Measurements from ENCODE around the gene FBXO36.

The FBXO36 gene

DNA sequence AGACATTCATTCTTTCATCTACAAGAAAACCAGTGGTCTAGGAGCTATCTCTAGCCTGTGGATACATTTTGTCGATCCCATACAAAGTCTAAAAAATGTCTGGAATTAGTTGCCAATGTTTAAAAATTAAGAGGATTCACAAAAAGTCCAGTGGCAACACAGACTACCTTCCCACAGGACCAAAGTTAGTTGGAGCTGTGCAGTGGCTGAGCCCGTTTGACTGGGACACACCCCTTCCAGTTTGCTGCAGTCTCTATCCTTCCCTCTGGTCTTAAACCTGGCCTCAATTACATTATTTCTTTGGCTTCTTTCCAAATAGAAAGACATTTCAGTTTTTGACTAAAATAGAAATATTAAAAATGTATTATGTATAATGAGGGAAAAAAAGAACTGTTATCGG lies 127.8 kb downstream of the FBXO36 start:
- no peak for DNase-seq (ENCODE audit: low spot score)

DNA sequence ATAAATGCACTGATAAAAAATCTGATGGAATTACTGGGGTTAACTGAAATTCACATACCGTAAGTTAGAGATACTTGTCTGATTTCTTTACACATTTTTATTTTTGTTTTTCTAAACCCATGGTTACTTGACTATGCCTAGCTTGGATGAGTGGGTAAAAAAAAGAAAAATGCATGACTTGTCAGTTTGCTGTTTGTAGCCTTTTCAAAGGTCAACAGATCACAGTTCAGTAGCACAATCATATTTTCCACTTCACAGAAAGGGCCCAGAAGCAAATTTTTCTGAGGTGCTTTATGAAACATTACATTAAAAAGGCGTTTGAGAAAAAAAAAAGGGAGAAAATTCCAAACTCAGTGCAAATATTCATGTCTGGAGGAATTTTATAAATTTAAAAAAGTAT lies 130.0 kb downstream of the FBXO36 start:
- DNase-seq (ENCODE audit: low spot score), result no peak

DNA sequence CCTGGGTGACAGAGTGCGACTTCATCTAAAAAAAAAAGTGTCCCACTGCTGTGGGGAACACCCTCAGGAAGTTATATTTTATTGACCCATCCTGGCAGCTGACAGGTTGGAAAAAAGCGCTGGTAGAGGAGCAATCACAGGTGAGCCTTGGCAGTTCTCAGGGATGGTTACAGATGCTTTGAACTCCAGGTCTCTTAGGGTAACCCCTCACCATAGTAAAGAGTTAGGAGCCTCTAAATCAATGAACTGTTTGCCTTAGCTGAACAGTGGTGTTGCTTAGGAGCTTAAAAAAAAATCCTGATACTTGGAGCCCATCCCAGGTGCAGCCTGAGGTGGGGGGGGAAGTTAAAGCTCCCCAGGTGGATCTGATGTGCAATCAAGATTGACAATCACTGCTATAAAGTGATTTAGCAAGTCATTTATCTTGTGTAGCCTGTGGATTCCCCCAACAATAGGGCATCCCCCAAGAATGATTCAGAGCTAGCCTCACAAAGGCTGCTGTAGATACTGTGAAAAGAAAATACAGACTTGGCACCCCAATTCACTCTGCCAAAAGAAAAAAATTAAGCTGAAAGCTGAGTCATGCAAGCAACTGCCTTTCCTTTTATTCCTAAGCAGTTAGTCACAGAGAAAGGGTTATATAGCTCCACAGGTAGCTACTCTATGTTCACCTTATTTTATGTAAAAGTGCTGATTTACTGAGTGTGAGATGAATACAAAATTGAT lies 131.6 kb downstream of the FBXO36 start:
- peak; percentile 21 for DNase-seq (ENCODE audit: low spot score)

DNA sequence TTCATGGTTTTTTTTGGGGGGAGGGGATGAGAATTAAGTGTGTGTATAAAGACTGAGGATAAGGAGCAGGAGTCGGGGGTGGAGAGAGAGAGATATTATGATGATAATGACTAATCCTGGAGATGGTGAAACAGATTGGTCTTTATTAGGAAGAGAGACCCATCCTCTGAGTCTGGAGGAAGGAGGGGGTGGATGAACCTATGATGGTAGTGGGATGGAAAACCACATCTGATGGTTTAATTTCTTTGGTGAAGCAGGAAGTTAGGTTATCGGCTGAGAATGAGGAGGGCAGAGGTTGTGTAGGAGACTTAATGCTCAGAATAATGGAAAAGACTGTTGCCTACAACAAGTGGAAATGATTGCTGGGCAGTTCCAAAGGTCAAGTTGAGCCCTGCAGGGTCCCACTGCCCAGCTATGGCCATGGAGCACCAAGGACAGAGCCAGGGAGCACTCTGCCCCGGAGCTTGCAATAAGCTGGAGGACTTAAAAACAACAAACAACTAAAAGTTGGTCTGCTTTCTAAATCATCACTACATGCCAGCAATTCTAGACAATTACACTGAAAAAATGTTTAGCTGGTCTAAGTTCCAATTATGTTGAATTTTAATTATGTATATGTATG lies 138.5 kb downstream of the FBXO36 start:
- DNase-seq (ENCODE audit: low spot score), result no peak
